Neuronal stem cell (in vitro differentiated cells): Measurements from ENCODE around the gene GPRIN3.
"Not testable (repeated sequence)": the region's sequence is repeated elsewhere in the genome, so short reads cannot be mapped to it uniquely, and the experiment has no call there.

Experiments used
- DNase-seq: peaks from one replicate; pipeline ENCODE4 v3.0.0-alpha.2; 2013; ENCODE audit warnings: low spot score
- H2AFZ ChIP-seq: one replicate; pipeline ENCODE4 v1.6.1; 2013; ENCODE audit warnings: mild to moderate bottlenecking, low read length, inconsistent platforms
- H2AK5ac ChIP-seq: 2 replicates; pipeline ENCODE4 v1.6.1; 2013; ENCODE audit warnings: low read depth, mild to moderate bottlenecking, inconsistent platforms, low read length, moderate library complexity, mixed read lengths
- H2BK120ac ChIP-seq: 2 replicates; pipeline ENCODE4 v1.6.1; 2013; ENCODE audit warnings: low read depth, mild to moderate bottlenecking, inconsistent platforms, low read length, moderate library complexity, mixed read lengths
- H2BK12ac ChIP-seq: one replicate; pipeline ENCODE4 v1.6.1; 2013; ENCODE audit warnings: low read length, inconsistent platforms
- H2BK15ac ChIP-seq: 2 replicates; pipeline ENCODE4 v1.6.1; 2013; ENCODE audit warnings: mild to moderate bottlenecking, low read length, inconsistent platforms, mixed read lengths
- H2BK5ac ChIP-seq: one replicate; pipeline ENCODE4 v1.6.1; 2013; ENCODE audit warnings: inconsistent platforms, mild to moderate bottlenecking, low read length, moderate library complexity
- H3K14ac ChIP-seq: one replicate; pipeline ENCODE4 v1.6.1; 2013; ENCODE audit warnings: low read length, inconsistent platforms
- H3K18ac ChIP-seq: 2 replicates; pipeline ENCODE4 v1.6.1; 2013; ENCODE audit warnings: low read length, inconsistent platforms
- H3K23ac ChIP-seq: 2 replicates; pipeline ENCODE4 v1.6.1; 2013; ENCODE audit warnings: low read depth, mild to moderate bottlenecking, mixed read lengths, low read length, inconsistent platforms; ENCODE audit not compliant: poor library complexity
- H3K27ac ChIP-seq: replicated peaks from 3 replicates; pipeline ENCODE4 v1.5.1; 2013; ENCODE audit warnings: low read length, inconsistent platforms
- H3K27me3 ChIP-seq, 3 experiments: 2 replicates each; pipeline ENCODE4 v1.6.1; 2013; ENCODE audit warnings: low read length in 3 of 3, mild to moderate bottlenecking in 2 of 3, inconsistent platforms in 1 of 3, low read depth in 1 of 3, mixed read lengths in 1 of 3, moderate library complexity in 1 of 3; ENCODE audit not compliant: control insufficient read depth in 3 of 3, insufficient read depth in 3 of 3
- H3K36me3 ChIP-seq, 2 donors: replicated peaks in 1 of 2; 2 replicates each; pipeline ENCODE4 v1.6.1; 2013; ENCODE audit warnings: low read length in 2 of 2; ENCODE audit not compliant: control insufficient read depth in 2 of 2, insufficient read depth in 2 of 2
- H3K4ac ChIP-seq: 2 replicates; pipeline ENCODE4 v1.6.1; 2013; ENCODE audit warnings: inconsistent platforms, mild to moderate bottlenecking, low read length, moderate library complexity
- H3K4me1 ChIP-seq, 2 donors: 1 replicate in 1 of 2; 2 replicates in 1 of 2; pipeline ENCODE4 v1.6.1; 2013; ENCODE audit warnings: low read length in 2 of 2, low read depth in 1 of 2; ENCODE audit not compliant: control insufficient read depth in 2 of 2, insufficient read depth in 1 of 2
- H3K4me2 ChIP-seq: one replicate; pipeline ENCODE4 v1.6.1; 2013; ENCODE audit warnings: mild to moderate bottlenecking, low read length, inconsistent platforms; ENCODE audit not compliant: insufficient read depth, poor library complexity, severe bottlenecking
- H3K4me3 ChIP-seq, 2 donors: 2 replicates each; pipeline ENCODE4 v1.5.1; 2013; ENCODE audit warnings: low read length in 2 of 2, mild to moderate bottlenecking in 2 of 2, inconsistent platforms in 1 of 2, moderate library complexity in 1 of 2
- H3K79me1 ChIP-seq: one replicate; pipeline ENCODE4 v1.6.1; 2013; ENCODE audit warnings: low read depth, mild to moderate bottlenecking, inconsistent platforms, low read length, moderate library complexity
- H3K9ac ChIP-seq: one replicate; pipeline ENCODE4 v1.6.1; 2013; ENCODE audit warnings: mild to moderate bottlenecking, low read depth, low read length, inconsistent platforms; ENCODE audit not compliant: poor library complexity
- H3K9me3 ChIP-seq, 2 donors: replicated peaks in 1 of 2; 2 replicates each; pipeline versions ENCODE3 to v1.6.1; 2013; ENCODE audit warnings: low read length in 2 of 2, mild to moderate bottlenecking in 2 of 2, inconsistent platforms in 1 of 2, low read depth in 1 of 2, mixed read lengths in 1 of 2, moderate library complexity in 1 of 2; ENCODE audit not compliant: control insufficient read depth in 2 of 2, insufficient read depth in 1 of 2
- H4K8ac ChIP-seq: one replicate; pipeline ENCODE4 v1.6.1; 2013; ENCODE audit warnings: low read depth, mild to moderate bottlenecking, inconsistent platforms, low read length, moderate library complexity
- H4K91ac ChIP-seq: one replicate; pipeline ENCODE4 v1.6.1; 2013; ENCODE audit warnings: low read length, low read depth, mild to moderate bottlenecking, inconsistent platforms; ENCODE audit not compliant: poor library complexity
- WGBS, 2 donors: extraction: QIAGEN DNeasy Blood & Tissue Kit; methylation state at CpG; one replicate each; pipeline ENCODE4 v1.1.7; 2013; ENCODE audit warnings: missing lambda C conversion rate in 2 of 2, mixed read lengths in 1 of 2; ENCODE audit not compliant: insufficient read length in 2 of 2, insufficient replicate concordance in 1 of 2; ENCODE audit errors: extremely low coverage in 2 of 2; 5-methylcytosine and 5-hydroxymethylcytosine counted together

Gene GPRIN3

GRCh38 chr4:89309154-89309553 lies 1.6 kb upstream of the GPRIN3 start:
- H2BK120ac ChIP-seq, H3K4me3 ChIP-seq, H4K91ac ChIP-seq, DNase-seq, H3K4me1 ChIP-seq, H2AFZ ChIP-seq, H3K23ac ChIP-seq, H4K8ac ChIP-seq, H3K14ac ChIP-seq, H2BK5ac ChIP-seq, H2BK15ac ChIP-seq, H3K36me3 ChIP-seq, H3K4me2 ChIP-seq, H2BK12ac ChIP-seq, H3K9ac ChIP-seq, H2AK5ac ChIP-seq, H3K27ac ChIP-seq, H3K4ac ChIP-seq, H3K18ac ChIP-seq, H3K79me1 ChIP-seq, H3K9me3 ChIP-seq: not testable (repeated sequence)
- WGBS, 2 donors, result no CpG with 5 or more reads among the region's 5 CpGs
- H3K27me3 ChIP-seq, result peaks cover 0 to 42% (median 16%) of the 10 kb centered on the region in 3 experiments

- Histone ChIP-seq H4K8ac (no peak overlapping the region), H3K14ac (no peak overlapping the region), H3K4me2 (peak overlapping the region; percentile 91), H3K4me3 (peak overlapping the region; percentile 48 to 71), H2BK5ac (no peak overlapping the region), H3K9ac (no peak overlapping the region), H4K91ac (no peak overlapping the region), H3K4me1 (peaks cover 2% of the 10 kb centered on the region in 2 donors), H3K23ac (no peak overlapping the region), H2AK5ac (no peak overlapping the region), H2BK15ac (peak overlapping the region; percentile 0), H3K9me3 (no peaks in the 10 kb centered on the region), H3K27me3 (peaks cover 0 to 42% (median 16%) of the 10 kb centered on the region in 3 experiments), H3K27ac (no peak overlapping the region), H3K18ac (no peak overlapping the region), H3K79me1 (no peaks in the 10 kb centered on the region), H2BK12ac (no peak overlapping the region), H3K4ac (no peak overlapping the region), H2BK120ac (no peak overlapping the region), H3K36me3 (no peaks in the 10 kb centered on the region), H2AFZ (peak overlapping the region; percentile 99)
- DNase-seq, result no peak
- no CpG with 5 or more reads among the region's 6 CpGs for WGBS, 2 donors
Measured at GRCh38 chr4:89308161-89308500, 531 bp upstream of the GPRIN3 start.

DNA sequence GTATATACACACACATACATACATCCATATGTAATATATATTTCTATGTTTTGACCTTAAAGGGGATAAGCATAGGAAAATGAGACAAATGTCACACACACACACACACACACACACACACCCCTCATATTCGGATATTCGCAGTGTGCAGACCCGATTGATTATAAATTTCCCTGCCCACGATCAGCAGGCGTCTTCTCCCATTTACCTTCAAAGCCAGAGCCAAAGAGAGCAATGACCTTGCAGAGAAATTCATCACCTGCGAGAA lies 488 bp downstream of the GPRIN3 start:
- H2BK12ac ChIP-seq, result no peak overlapping the region
- peaks cover 0 to 41% (median 16%) of the 10 kb centered on the region in 3 experiments for H3K27me3 ChIP-seq
- H3K4ac ChIP-seq, result no peak overlapping the region

GRCh38 chr4:89306486-89307177 lies 968 bp downstream of the GPRIN3 start:
- H2BK5ac ChIP-seq, result no peak overlapping the region
- H3K27ac ChIP-seq, result no peak overlapping the region
- no peak overlapping the region for H4K91ac ChIP-seq
- peaks cover 0 to 38% (median 16%) of the 10 kb centered on the region in 3 experiments for H3K27me3 ChIP-seq
- H2AK5ac ChIP-seq, result no peak overlapping the region
- H2AFZ ChIP-seq, result no peak overlapping the region
- no CpG with 5 or more reads among the region's 11 CpGs for WGBS, 2 donors
- no peak overlapping the region for H3K9ac ChIP-seq
- H2BK12ac ChIP-seq, result no peak overlapping the region
- no peaks in the 10 kb centered on the region for H3K9me3 ChIP-seq
- no peak overlapping the region for H4K8ac ChIP-seq
- no peak overlapping the region for H3K4me2 ChIP-seq
- H3K4me3 ChIP-seq, result no peak overlapping the region
- no peak overlapping the region for H3K18ac ChIP-seq
- H3K4me1 ChIP-seq, result peaks cover 2% of the 10 kb centered on the region in 2 donors
- no peaks in the 10 kb centered on the region for H3K79me1 ChIP-seq
- H3K23ac ChIP-seq, result no peak overlapping the region
- H3K36me3 ChIP-seq, result no peaks in the 10 kb centered on the region
- no peak overlapping the region for H3K14ac ChIP-seq
- H3K4ac ChIP-seq, result no peak overlapping the region
- H2BK15ac ChIP-seq, result no peak overlapping the region
- H2BK120ac ChIP-seq, result no peak overlapping the region
- no peak for DNase-seq

More for the DNA sequence above, 488 bp downstream of the GPRIN3 start:
- Histone ChIP-seq H4K8ac (no peak overlapping the region), H3K18ac (no peak overlapping the region), H2AFZ (peak overlapping the region; percentile 99), H3K9me3 (no peaks in the 10 kb centered on the region), H2BK5ac (no peak overlapping the region), H3K27ac (no peak overlapping the region), H3K36me3 (no peaks in the 10 kb centered on the region), H2BK15ac (no peak overlapping the region), H3K4me2 (peak overlapping the region; percentile 91), H3K4me1 (peaks cover 2% of the 10 kb centered on the region in 2 donors), H3K23ac (no peak overlapping the region), H3K9ac (no peak overlapping the region), H3K4me3 (peak overlapping the region; percentile 48 to 90), H2BK120ac (no peak overlapping the region), H3K79me1 (no peaks in the 10 kb centered on the region), H3K14ac (no peak overlapping the region), H4K91ac (no peak overlapping the region), H2AK5ac (no peak overlapping the region)
- no CpG with 5 or more reads among the region's 6 CpGs for WGBS, 2 donors
- DNase-seq, result no peak
